RWPE1 (cell line): ENCODE data around the gene CDC25B.

Experiments used
- CTCF ChIA-PET: fragments of 350-600 bp; sonication (Branson Sonifier 250); formaldehyde crosslinking; extraction: SDS; loops from one replicate; lab custom pipeline; 2021; lab: Yijun Ruan, JAX
- POLR2A ChIA-PET: fragments of 400-600 bp; formaldehyde crosslinking; extraction: SDS; loops from one replicate; lab custom pipeline; 2020; ENCODE audit warnings: antibody characterized with exemption; ENCODE audit not compliant: low non-redundant PET; lab: Yijun Ruan, JAX
- DNase-seq: peaks from one replicate; pipeline ENCODE4 v3.0.0; 2012; ENCODE audit warnings: low spot score
- H3K27ac ChIP-seq: fragments of 450-650 bp; 2 replicates; pipeline ENCODE4 v1.5.1; 2017
- CTCF ChIP-seq: fragments of 450-650 bp; conservative IDR thresholded peaks from 2 replicates; pipeline ENCODE4 v1.5.1; 2017; ENCODE audit warnings: low read depth, mild to moderate bottlenecking

The CDC25B gene

GRCh38 chr20:3751305-3751674 lies 44.8 kb upstream of the CDC25B start:
- POLR2A ChIA-PET: no interaction called here
- CTCF ChIA-PET: interaction anchor here (0.7 to 1.2 kb wide), 5 partner anchors 9 to 103 kb away, joined by 3 to 6 read pairs (median 5); partner anchors contain the start of gene ADISSP
- no peak for DNase-seq
- no peak overlapping the region for H3K27ac ChIP-seq
- no peak for TF ChIP-seq CTCF

GRCh38 chr20:3751675-3752385 lies 44.3 kb upstream of the CDC25B start:
- ChIA-PET CTCF (interaction anchor here (0.7 to 1.5 kb wide), 6 partner anchors 9 to 103 kb away, joined by 3 to 6 read pairs (median 4); partner anchors contain the start of gene ADISSP), POLR2A (no interaction called here)
- peak overlapping the region; percentile 23 for H3K27ac ChIP-seq
- DNase-seq: peak; percentile 58
- TF ChIP-seq CTCF: no peak

GRCh38 chr20:3752386-3752759 lies 43.7 kb upstream of the CDC25B start:
- H3K27ac ChIP-seq: peak overlapping the region; percentile 23
- POLR2A ChIA-PET: no interaction called here
- no peak for DNase-seq
- CTCF ChIA-PET: interaction anchor here (0.7 to 1.5 kb wide), 8 partner anchors 10 to 79 kb away, joined by 3 to 7 read pairs (median 4); partner anchors contain the start of gene ADISSP
- TF ChIP-seq CTCF: no peak

DNA sequence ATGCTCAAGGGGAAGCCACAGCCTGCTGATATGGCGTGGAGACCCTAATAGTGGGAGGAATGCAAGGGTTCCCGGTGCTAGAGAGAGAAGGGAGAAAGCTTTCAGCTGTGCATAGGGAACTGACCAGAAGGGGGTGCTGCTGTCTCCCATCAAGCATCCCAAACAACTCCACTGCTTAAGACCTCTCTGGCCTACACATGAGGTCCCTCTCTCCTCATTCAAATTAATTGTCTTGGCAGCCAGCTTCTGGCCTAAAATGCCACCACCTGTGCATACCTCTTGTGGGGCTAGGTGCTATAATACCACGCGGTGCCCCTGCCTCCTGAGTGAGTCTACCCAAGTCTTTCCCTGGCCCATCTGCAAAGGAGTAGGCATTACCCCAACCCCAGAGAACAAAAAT lies 43.0 kb upstream of the CDC25B start:
- CTCF ChIA-PET: interaction anchor here (0.6 to 1.5 kb wide), 9 partner anchors 9 to 153 kb away, joined by 3 to 7 read pairs (median 4); partner anchors contain the start of gene ADISSP
- POLR2A ChIA-PET: no interaction called here
- TF ChIP-seq CTCF: peak; percentile 71
- peak overlapping the region; percentile 23; the same call in 1 of the 2 replicates for H3K27ac ChIP-seq
- no peak for DNase-seq

DNA sequence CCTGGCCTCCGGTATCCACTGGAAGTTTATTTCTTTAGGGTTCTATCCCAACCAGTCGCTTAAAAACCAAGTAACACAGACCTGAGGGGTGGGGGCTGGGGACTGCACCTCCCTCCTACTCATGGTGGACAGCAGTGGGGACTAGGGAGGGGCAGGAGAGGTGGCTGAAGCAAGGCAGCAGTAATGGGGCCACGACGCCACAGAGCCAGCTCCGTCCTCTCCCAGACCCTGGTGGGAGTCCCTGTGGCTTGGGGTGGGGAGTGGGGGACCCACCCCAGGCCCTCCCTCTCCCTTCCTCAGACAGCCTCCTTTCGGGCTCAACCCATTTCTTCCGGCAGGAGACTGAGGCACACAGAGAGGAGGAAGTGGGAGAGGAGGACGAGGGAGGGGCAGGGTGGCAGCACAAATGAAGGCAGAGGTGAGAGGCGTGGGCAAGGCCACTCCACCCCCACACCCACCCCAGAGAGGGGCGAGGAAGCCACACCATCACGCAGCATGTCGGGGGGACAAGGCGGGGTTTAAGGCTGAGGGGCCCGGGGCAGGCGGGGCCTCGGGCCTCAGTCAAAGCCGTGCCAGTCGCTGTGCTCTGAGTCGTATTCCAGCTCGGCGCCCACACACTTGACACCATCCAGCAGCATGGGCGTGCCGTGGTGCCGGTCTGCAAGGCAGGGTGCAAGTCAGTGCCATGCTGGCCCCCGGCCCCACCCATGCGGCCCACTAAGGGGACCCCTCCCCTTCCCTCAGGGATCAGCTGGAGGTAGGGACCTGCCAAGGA lies 42.4 kb upstream of the CDC25B start:
- TF ChIP-seq CTCF: no peak
- peak overlapping the region; percentile 36 for H3K27ac ChIP-seq
- no peak for DNase-seq
- POLR2A ChIA-PET: no interaction called here
- CTCF ChIA-PET: interaction anchor here (0.6 to 1.5 kb wide), 5 partner anchors 10 to 154 kb away, joined by 3 to 5 read pairs (median 3); no protein-coding TSS in a partner anchor

GRCh38 chr20:3754276-3754630 lies 41.9 kb upstream of the CDC25B start:
- TF ChIP-seq CTCF: no peak
- CTCF ChIA-PET: interaction anchor here (1.0 kb wide), 1 partner anchor 94 kb away, joined by 3 read pairs; no protein-coding TSS in a partner anchor
- peak overlapping the region; percentile 36 for H3K27ac ChIP-seq
- POLR2A ChIA-PET: no interaction called here
- no peak for DNase-seq
